HG02623 (cell line): ENCODE data around the gene ZNRF1.
"Not testable (repeated sequence)": the region's sequence is repeated elsewhere in the genome, so short reads cannot be mapped to it uniquely, and the experiment has no call there.

Source experiments
- ATAC-seq: cut with Tn5 transposase; IDR thresholded peaks from one replicate; pipeline ENCODE4 v1.9.1; 2021; ENCODE audit warnings: moderate library complexity; ENCODE audit not compliant: unreplicated experiment

Gene ZNRF1

GRCh38 chr16:75000481-75001081, 1.8 kb downstream of the ZNRF1 start:
- no peak for ATAC-seq

- no peak for ATAC-seq
Measured at GRCh38 chr16:75002474-75002873, 3.6 kb downstream of the ZNRF1 start.

GRCh38 chr16:75003931-75004330, 5.1 kb downstream of the ZNRF1 start:
- no peak for ATAC-seq

- no peak for ATAC-seq
Measured at GRCh38 chr16:75004460-75004859, 5.6 kb downstream of the ZNRF1 start.

GRCh38 chr16:75005697-75006096, 6.9 kb downstream of the ZNRF1 start:
- no peak for ATAC-seq

GRCh38 chr16:75007443-75007842, 8.6 kb downstream of the ZNRF1 start:
- ATAC-seq, result no peak

GRCh38 chr16:75010427-75010826, 11.6 kb downstream of the ZNRF1 start:
- ATAC-seq, result no peak

- ATAC-seq, result peak; percentile 63
Measured at GRCh38 chr16:75011634-75012307, 12.9 kb downstream of the ZNRF1 start.

- peak; percentile 34 for ATAC-seq
Measured at GRCh38 chr16:75012380-75013081, 13.7 kb downstream of the ZNRF1 start.

GRCh38 chr16:75013123-75013522, 14.3 kb downstream of the ZNRF1 start:
- ATAC-seq, result not testable (repeated sequence)

- no peak for ATAC-seq
Measured at GRCh38 chr16:75014318-75014717, 15.5 kb downstream of the ZNRF1 start.

GRCh38 chr16:75016451-75017081, 17.7 kb downstream of the ZNRF1 start:
- ATAC-seq, result not testable (repeated sequence)

GRCh38 chr16:75017670-75018525, 19.1 kb downstream of the ZNRF1 start:
- no peak for ATAC-seq

- no peak for ATAC-seq
Measured at GRCh38 chr16:75019007-75019406, 20.2 kb downstream of the ZNRF1 start.

GRCh38 chr16:75019586-75019985, 20.8 kb downstream of the ZNRF1 start:
- no peak for ATAC-seq

- no peak for ATAC-seq
Measured at GRCh38 chr16:75021410-75021809, 22.6 kb downstream of the ZNRF1 start.

- no peak for ATAC-seq
Measured at GRCh38 chr16:75022567-75022966, 23.7 kb downstream of the ZNRF1 start.

- no peak for ATAC-seq
Measured at GRCh38 chr16:75023009-75023408, 24.2 kb downstream of the ZNRF1 start.

GRCh38 chr16:75024182-75024581, 25.4 kb downstream of the ZNRF1 start:
- ATAC-seq, result no peak

GRCh38 chr16:75024594-75024993, 25.8 kb downstream of the ZNRF1 start:
- ATAC-seq, result no peak

- no peak for ATAC-seq
Measured at GRCh38 chr16:75025761-75026160, 26.9 kb downstream of the ZNRF1 start.
